DOHH2 (cell line): ENCODE measurements around the gene ATP1A3.

ENCODE experiments used
- CTCF ChIP-seq: fragments of 200-600 bp; sonication (generic); IDR thresholded peaks from one replicate; pipeline ENCODE4 v1.5.1; 2014; ENCODE audit warnings: antibody characterized with exemption, mild to moderate bottlenecking, low read depth, low read length; ENCODE audit not compliant: poor library complexity, severe bottlenecking
- EZH2phosphoT487 ChIP-seq: fragments of 200-600 bp; sonication (generic); IDR thresholded peaks from 2 replicates; pipeline ENCODE4 v1.6.1; 2017; ENCODE audit warnings: borderline replicate concordance, mild to moderate bottlenecking, antibody characterized with exemption, low read length, moderate library complexity, mixed read lengths

- peak; percentile 15 for TF ChIP-seq CTCF
- TF ChIP-seq EZH2phosphoT487, result no peak
These were observed 53.2 kb downstream of the ATP1A3 start for GRCh38 chr19:41940731-41941409.
